ENCODE results near the gene SPRYD3.
"Not testable (repeated sequence)": the region's sequence is repeated elsewhere in the genome, so short reads cannot be mapped to it uniquely, and the experiment has no call there.

The SPRYD3 gene

GRCh38 chr12:53027014-53027413 lies 52.2 kb downstream of the SPRYD3 start:
- not testable (repeated sequence) for FAIRE-seq; DNase-seq (ENCODE audit: low spot score)

GRCh38 chr12:53025250-53025649 lies 53.9 kb downstream of the SPRYD3 start:
- DNase-seq (ENCODE audit: low spot score) (no peak), FAIRE-seq (no peak)

GRCh38 chr12:53014709-53015108 lies 64.5 kb downstream of the SPRYD3 start:
- no peak for FAIRE-seq
- DNase-seq (ENCODE audit: low spot score), result no peak

Data from RCC 7860 (cell line).